OCI-M2 (cell line): Measurements from ENCODE around the gene TM7SF3.
"Not testable (repeated sequence)": the region's sequence is repeated elsewhere in the genome, so short reads cannot be mapped to it uniquely, and the experiment has no call there.

Source experiments
- DNase-seq: peaks from one replicate; lab custom pipeline; 2025; ENCODE audit not compliant: unreplicated experiment; lab: John Stamatoyannopoulos, UW

The TM7SF3 gene

GRCh38 chr12:26979733-26980132 lies 34.5 kb downstream of the TM7SF3 start:
- no peak for DNase-seq

- no peak for DNase-seq
These were observed 35.4 kb downstream of the TM7SF3 start for GRCh38 chr12:26978801-26979200.

GRCh38 chr12:26976687-26977086 lies 37.5 kb downstream of the TM7SF3 start:
- no peak for DNase-seq

- DNase-seq = no peak
These were observed 42.2 kb downstream of the TM7SF3 start for GRCh38 chr12:26971963-26972362.

GRCh38 chr12:26970136-26970535 lies 44.0 kb downstream of the TM7SF3 start:
- no peak for DNase-seq

- no peak for DNase-seq
These were observed 47.3 kb downstream of the TM7SF3 start for GRCh38 chr12:26966842-26967241.

GRCh38 chr12:26963413-26963812 lies 50.8 kb downstream of the TM7SF3 start:
- DNase-seq = no peak

- DNase-seq = no peak
These were observed 52.4 kb downstream of the TM7SF3 start for GRCh38 chr12:26961803-26962202.

GRCh38 chr12:26961391-26961790 lies 52.8 kb downstream of the TM7SF3 start:
- DNase-seq = not testable (repeated sequence)

- DNase-seq = no peak
These were observed 60.2 kb downstream of the TM7SF3 start for GRCh38 chr12:26954027-26954426.

GRCh38 chr12:26953447-26953846 lies 60.7 kb downstream of the TM7SF3 start:
- no peak for DNase-seq

GRCh38 chr12:26948309-26948708 lies 65.9 kb downstream of the TM7SF3 start:
- no peak for DNase-seq

GRCh38 chr12:26941215-26941594 lies 73.0 kb downstream of the TM7SF3 start:
- DNase-seq = no peak

- DNase-seq = no peak
These were observed 73.5 kb downstream of the TM7SF3 start for GRCh38 chr12:26940516-26941214.

- DNase-seq = no peak
These were observed 74.2 kb downstream of the TM7SF3 start for GRCh38 chr12:26939953-26940352.

GRCh38 chr12:26939192-26939832 lies 74.9 kb downstream of the TM7SF3 start:
- no peak for DNase-seq

- DNase-seq = no peak
These were observed 75.5 kb downstream of the TM7SF3 start for GRCh38 chr12:26938701-26939062.

- DNase-seq = peak; percentile 41
These were observed 76.1 kb downstream of the TM7SF3 start, which contains the start of the genes FGFR1OP2 and INTS13 for GRCh38 chr12:26937863-26938700. FGFR1OP2 (plus strand) TSS chr12:26938470; CDS start chr12:26954159, 15,689 bp downstream. INTS13 (minus strand) TSS chr12:26937981; CDS start chr12:26936803, 1,178 bp downstream.

- DNase-seq = no peak
These were observed 76.7 kb downstream of the TM7SF3 start for GRCh38 chr12:26937443-26937862.

- no peak for DNase-seq
These were observed 77.4 kb downstream of the TM7SF3 start for GRCh38 chr12:26936559-26937442.
